Epithelial cell of prostate (primary cell): ENCODE measurements around the gene GLRX5.
"Not testable (repeated sequence)": the region's sequence is repeated elsewhere in the genome, so short reads cannot be mapped to it uniquely, and the experiment has no call there.

Source experiments
- DNase-seq: peaks from one replicate; pipeline ENCODE4 v3.0.0-alpha.2; 2011; ENCODE audit warnings: low read depth, low spot score
- H3K27ac ChIP-seq: fragments of 450-650 bp; 2 replicates; pipeline ENCODE4 v1.5.1; 2017; ENCODE audit warnings: mild to moderate bottlenecking

Gene GLRX5

DNA sequence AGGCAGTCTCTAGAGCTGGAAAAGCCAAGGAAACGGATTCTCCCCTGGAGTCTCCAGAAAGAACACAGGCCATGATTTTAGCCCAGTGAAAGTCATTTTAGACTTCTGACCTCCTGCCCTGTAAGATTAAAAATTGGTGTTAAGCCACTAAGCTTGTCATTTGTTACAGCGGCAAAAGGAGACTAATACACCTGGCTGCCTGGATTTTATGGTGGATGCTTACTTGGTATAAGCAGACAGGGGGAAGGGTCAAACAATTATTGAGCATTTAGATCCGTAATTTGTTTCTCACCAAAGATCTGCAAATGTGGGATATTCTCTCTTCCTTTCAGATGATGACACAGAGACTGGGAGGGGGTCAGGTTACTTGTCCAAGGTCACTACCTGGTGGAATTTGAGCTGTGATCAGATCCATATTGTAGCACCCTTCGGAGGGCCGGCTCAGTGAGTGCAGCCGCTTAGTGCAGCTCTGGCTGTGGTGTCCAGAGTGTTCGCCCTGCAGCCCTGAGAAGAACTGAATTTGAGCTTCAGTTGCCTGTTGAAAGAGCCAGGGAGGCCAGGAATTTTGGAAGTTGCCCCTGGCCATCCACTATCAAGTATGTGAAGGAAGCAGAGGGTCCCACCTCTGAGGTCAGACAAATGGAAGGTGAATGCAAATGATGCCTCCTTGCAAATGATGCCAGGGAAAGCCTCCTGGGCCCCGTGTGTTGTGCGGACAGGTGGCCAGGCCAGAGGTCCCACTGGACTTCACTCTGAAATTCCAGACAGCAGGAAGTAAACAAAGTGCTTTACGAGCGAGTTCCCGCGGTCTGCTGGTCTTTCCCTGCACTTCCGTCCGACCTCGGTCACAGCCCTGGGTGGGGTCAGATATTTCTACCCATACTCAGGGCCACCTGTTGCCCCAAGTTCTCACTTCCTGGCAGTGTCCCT is 15.1 kb downstream of the GLRX5 start:
- DNase-seq, result no peak
- no peak overlapping the region for H3K27ac ChIP-seq

DNA sequence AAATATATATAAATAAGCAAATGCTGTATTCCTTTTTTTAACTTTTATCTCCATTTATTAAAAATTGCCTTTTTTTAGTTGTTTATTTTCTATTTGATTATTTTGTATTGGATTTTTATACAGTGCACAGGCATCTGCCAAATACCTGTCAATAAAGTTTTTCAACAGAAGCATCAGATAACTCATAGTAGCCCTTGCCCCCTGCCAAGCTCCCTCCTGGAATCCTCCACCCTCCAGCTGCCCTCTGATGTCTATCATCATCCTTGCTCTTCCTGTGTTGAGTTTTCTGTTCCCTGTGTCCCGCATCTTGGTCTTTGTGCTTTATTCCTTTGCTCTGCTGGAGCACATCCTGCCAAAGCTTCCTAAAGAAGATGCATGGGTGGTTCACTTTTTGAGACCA is 16.6 kb downstream of the GLRX5 start:
- DNase-seq, result no peak
- no peak overlapping the region for H3K27ac ChIP-seq

DNA sequence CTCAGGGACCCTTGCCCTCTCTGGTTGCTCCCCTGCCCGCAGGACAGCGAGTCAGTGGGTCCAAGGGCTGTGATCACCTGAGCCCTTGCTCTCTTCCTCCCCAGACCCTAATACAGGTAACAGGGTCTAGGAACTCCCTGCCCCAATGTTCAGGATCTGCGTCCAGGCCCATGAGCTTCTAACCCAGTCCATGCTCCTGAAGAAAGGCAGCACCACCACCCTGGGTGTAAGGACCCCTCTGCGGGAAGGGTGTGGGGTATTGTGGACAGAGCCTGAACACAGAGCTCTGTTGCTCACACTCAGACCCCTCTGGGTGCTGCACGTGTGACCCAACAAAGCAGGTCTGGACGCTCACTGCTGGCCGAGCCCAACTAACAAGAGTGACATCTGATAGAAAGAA is 18.3 kb downstream of the GLRX5 start:
- no peak overlapping the region for H3K27ac ChIP-seq
- DNase-seq, result no peak

DNA sequence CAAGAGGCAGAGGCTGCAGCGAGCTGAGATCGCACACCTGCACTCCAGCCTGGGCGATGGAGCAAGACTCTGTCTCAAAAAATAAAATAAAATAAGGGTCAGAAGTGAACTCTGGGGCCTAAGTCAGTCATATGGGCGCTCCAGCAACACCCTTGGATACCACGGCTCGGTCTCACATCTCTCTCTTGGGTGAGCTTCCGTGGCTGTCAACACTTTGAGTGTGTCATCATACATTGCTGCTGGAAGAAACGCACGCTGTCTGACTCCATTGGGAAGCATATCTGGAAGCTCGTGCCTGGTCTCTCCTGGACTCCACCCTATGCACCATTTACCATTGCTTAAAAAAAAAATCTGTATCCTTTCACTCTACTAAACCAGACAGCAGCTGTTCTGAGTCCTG is 20.2 kb downstream of the GLRX5 start:
- no peak for DNase-seq
- H3K27ac ChIP-seq, result no peak overlapping the region

DNA sequence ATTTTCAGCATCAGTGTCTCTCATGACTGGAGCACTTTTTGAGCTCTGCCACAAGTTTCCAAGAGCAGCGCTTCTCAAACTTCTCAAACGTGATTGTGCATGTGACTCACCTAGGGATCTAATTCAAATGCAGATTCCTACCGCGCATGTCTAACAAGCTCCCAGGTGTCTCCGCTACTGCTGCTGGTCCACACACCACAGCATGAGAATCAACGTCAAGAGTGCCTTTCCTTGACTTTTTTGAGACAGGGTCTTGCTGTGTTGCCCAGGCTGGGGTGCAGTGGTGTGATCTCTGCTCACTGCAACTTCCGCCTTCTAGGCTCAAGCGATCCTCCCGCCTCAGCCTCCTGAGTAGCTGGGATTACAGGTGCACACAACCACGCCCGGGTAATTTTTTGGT is 22.4 kb downstream of the GLRX5 start:
- no peak overlapping the region for H3K27ac ChIP-seq
- no peak for DNase-seq

DNA sequence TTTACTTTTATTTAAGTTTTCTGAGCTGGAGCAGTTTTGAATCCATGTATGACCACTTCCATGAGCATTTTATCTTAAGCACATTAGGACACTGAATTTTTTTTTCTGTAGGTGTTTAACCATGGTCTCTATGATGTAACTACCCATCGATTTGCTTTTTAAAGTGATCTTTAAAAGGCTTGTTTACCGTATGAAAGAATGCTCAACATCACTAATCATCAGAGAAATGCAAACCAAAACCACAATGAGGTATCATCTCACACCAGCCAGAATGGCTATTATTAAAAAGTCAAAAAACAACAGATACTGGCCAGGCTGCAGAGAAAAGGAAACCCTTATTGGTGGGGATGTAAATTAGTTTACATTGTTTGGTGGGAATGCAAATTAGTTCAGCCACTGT is 23.0 kb downstream of the GLRX5 start:
- no peak overlapping the region for H3K27ac ChIP-seq
- DNase-seq, result no peak

DNA sequence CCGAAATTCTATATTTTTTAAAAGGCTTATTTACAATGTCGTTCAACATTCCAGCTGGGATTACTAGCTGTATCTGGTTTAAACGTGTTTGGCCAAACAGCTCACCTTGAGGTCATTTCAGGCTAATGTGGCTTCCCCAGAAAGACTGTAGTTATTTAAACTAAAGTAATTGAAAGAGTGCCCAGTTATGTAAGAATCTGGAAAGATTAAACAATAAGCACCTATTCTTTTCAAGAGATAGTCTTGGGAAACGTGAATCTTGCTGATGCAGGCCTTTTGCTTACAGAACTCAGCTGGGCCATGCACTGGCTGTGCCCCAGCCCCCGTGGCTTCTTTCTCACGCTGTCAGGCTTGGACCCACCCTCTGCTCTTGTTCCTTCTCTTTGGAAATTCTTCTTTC is 24.4 kb downstream of the GLRX5 start:
- no peak for DNase-seq
- H3K27ac ChIP-seq, result peak overlapping the region; percentile 34

DNA sequence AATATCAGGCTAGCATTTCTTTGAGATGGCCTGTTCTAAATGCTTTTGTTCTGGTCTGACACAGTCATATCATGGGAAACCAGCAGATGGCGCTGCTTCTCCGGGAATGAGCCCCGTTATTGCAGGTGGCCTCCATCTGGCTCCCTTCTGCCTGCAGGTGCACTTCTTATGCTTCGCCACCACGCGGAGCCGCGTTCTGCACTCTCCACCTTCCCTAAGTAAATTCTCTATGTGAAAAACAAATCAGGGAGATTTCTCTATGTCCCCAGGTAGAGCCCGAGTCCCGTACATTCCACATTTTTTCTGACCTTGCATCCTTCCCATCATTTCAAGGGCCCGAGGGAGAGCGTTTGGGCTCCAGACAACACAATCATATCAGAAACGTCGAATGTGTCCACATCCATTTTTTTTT is 26.2 kb downstream of the GLRX5 start:
- DNase-seq, result peak; percentile 54
- H3K27ac ChIP-seq, result no peak overlapping the region

DNA sequence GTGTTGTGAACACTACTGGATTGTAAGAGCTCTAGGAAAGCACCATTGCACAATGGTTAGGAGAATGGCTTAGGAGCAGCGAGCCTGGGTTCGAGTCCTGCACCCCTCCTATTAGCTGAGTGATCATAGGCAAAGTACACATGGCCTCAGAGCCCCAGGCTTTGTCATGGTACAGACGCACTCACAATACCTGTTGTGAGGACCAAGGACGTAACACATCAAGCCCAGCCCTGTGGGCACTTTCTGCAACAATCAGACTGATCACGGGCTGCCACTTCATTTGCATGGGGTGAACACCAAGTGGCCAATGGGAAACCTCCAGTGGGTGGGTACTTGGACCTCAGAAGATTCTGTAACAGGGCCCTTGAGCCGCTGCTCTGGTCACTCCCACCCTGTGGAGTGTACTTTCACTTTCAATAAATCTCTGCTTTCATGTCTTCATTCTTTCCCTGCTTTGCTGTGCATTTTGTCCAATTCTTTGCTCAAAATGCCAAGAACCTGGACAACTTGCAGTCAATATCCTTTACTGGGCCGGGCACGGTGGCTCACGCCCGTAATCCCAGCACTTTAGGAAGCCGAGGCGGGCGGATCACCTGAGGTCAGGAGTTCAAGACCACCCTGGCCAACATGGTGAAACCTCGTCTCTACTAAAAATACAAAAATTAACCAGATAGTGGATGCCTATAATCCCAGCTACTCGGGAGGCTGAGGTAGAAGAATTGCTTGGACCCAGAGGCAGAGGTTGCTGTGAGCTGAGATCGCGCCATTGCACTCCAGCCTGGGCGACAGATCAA is 28.2 kb downstream of the GLRX5 start:
- no peak for DNase-seq
- H3K27ac ChIP-seq, result no peak overlapping the region

DNA sequence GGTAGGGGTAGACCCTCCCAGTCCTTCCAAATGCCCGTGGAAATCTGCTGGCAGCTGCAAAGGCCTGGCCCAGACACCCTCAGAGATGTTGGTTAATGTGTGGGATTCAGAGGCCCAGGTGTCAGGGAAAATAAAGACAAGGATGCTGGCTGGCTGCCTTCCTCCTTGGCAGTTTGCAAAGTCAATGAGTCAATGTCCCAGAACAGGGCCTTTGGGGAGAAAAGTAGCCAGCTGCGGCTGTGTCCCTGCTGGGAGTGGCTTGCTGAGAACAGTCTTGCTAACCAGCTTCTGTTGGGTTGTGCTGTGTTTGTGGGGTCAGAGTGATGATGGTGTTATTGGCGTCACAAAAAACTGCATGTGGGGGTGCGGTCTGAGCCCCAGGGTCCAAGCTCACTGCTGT is 29.2 kb downstream of the GLRX5 start:
- no peak for DNase-seq

DNA sequence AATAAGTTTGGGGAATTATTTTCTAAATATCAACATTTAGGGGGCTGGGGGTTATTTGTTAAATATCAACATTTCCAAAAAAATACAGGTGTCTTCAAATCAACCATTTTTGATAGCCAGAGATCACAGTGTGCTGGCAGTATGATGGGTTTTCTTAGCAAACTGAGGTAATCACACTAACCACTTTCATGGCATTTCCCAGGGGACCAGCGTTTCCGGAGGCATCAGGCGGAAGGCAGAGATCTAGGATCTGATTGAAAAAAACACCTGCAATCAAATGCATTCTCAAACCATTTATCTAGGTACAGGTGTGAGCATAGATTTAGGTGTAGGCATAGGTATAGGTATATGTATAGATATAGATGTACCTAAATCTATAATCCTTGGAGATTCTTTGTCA is 34.6 kb downstream of the GLRX5 start:
- DNase-seq, result no peak

More for the DNA sequence above, 29.2 kb downstream of the GLRX5 start:
- no peak overlapping the region for H3K27ac ChIP-seq

DNA sequence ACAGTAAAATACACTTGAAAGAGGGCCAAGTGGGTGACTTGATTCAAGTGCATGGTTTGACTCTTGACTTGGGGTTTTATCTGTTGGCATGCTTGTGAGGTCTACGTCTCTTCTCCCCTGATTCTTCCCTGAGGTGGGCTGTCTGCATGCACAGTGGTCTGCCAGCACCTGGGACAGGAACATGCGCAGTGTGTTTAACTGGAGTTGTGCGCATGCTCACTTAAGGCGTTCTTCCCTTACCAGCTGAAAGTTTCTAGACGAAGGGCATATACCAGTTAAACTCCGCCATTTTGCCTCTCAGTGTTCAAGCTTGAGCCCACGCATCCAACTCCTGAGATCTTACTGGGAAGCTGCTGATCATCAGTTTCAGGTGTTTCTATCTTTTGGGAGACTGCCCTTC is 38.5 kb downstream of the GLRX5 start:
- no peak overlapping the region for H3K27ac ChIP-seq
- no peak for DNase-seq

More for the DNA sequence above, 34.6 kb downstream of the GLRX5 start:
- no peak overlapping the region for H3K27ac ChIP-seq

DNA sequence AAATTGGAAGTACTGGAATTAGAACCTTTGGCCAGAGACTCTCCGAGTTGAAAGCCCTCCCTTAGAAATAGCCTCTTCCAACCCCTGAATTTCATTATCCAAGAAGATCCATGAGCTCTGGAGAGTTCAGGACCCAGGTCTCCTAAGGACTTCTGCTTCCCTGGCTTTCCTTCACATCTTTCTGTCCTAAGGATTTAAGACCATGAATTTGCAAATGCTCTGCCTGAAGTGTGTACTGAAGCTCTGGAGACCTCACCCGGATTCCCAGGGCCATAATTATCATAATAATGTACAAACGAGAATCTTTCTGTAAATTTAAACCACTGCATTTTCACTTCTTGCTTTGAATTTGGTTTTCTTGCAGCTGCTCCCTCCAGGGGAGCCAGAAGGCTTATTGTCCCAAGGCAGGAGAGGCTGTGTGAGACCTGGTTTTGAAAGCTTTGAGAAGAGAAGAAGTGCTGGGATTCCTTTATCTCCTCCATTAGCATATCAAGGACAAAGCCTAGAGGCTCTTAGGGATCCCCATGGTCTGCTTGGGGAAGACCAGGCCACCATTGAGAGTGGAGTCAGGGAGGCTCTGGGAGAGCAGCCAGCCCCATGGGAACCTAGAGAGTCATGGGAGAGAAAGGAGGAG is 41.1 kb downstream of the GLRX5 start:
- H3K27ac ChIP-seq, result no peak overlapping the region
- DNase-seq, result no peak

DNA sequence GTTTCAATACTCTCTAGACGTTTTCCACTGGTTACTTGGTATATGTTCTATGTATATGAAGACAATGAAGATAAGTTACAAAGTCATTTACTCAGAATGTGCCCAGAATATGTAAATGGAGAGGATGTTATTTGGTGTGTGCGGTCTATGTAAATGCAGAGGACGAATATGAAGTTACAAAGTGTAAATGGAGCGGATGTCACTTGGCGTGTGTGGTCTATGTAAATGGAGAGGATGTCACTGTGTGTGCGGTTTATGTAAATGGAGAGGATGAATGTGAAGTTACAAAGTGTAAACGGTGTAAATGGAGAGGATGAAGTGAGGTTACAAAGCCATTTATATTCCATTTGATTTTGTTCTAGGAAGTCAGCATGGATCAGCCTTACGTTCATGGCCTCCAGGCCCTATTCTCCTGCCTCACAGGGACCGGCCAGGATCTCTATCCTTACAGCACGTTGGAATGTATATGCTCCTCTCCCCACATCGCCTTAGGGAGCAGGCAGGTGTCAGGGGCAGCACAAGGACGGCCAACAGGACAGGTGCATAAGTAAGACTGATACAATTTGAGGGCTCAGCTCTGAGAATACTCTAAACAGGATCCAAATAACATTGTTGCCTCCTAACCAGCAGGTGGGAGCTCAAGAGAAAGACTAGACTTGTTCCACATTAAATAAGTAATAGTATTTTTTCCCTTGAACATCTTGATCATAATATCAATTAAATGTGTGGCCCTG is 42.4 kb downstream of the GLRX5 start:
- DNase-seq, result no peak
- H3K27ac ChIP-seq, result no peak overlapping the region

DNA sequence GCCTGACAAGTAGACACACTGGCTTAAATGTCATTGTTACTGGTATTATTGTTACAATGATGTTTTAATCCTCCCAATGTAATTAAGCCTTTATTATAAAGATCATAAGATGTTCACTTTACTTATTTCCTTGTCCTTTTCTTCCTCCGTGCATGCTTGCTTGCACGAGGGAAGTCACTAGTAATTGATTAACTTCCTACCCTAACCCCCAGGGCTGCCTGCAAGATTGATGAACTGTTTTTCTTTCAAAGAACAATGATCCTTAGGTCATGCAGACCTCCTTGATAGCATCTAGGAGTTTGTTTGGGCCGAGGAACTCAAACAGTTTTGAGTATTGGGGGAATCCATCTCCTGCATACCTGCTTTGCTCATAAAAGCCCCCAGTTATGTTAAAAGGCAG is 43.0 kb downstream of the GLRX5 start:
- H3K27ac ChIP-seq, result no peak overlapping the region
- no peak for DNase-seq

DNA sequence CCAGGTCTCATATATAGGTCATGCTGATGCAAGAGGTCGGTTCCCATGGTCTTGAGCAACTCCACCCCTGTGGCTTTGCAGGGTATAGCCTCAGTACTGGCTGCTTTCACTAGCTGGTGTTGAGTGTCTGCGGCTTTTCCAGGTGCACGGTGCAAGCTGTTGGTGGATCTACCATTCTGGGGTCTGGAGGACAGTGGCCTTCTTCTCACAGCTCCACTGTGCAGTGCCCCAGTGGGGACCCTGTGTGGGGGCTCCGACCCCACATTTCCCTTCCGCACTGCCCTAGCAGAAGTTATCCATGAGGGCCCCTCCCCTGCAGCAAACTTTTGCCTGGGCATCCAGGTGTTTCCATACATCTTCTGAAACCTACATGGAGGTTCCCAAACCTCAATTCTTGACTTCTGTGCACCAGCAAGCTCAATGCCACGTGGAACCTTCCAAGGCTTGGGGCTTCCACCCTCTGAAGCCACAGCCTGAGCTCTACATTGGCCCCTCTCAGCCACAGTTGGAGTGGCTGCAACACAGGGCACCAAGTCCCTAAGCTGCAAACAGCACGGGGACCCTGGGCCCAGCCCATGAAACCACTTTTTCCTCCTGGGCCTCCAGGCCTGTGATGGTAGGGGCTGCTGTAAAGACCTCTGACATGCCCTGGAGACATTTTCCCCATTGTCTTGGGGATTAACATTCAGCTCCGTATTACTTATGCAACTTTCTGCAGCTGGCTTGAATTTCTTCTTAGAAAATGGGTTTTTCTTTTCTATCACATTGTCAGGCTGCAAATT is 49.2 kb downstream of the GLRX5 start:
- not testable (repeated sequence) for H3K27ac ChIP-seq, DNase-seq

DNA sequence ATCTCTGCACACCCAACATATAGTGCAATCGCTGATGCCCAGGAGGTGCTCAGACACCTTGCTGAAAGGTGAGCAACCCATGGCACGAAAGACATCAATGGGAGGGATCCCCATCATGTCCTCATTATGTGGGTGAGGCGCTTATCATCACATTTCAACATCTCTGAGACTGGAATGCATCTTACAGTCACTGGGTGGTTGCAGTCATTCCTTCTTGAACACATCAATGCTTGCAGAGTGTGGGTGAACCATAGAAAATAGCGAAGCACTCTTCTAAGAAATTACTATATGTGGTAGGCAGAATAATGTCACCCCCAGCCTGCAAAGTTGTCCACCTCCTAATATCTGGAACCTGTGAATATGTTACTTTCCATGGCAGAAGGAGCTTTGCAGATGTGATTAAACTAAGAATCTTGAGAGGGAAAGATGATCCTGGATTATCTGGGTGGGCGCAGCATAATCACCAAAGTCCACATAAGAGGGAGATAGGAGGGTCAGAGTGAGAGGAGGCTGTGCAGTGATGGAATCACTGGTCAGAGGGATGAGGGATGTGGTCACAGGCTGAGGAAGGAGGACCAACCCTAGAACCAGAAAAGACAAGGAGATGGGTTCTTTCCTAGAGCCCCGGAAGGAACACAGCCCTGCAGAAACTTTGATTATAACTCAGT is 51.2 kb downstream of the GLRX5 start:
- DNase-seq, result no peak
- H3K27ac ChIP-seq, result no peak overlapping the region

DNA sequence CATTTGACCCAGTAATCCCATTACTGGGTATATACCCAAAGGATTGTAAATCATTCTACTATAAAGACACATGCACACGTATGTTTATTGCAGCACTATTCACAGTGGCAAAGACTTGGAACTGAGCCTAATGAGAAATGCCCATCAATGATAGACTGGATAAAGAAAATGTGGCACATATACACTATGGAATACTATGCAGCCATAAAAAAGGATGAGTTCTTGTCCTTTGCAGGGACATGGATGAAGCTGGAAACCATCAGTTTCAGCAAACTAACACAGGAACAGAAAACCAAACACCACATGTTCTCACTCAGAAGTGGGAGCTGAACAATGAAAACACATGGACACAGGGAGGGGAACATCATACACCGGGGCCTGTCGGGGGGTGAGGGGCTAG is 56.3 kb downstream of the GLRX5 start:
- not testable (repeated sequence) for DNase-seq, H3K27ac ChIP-seq
